ENCODE data around the gene SLC24A4. TPM values are rescaled to one million over a fixed set of nuclear protein-coding genes. Genes with fewer than 3 reads are reported as not detected.
A peak's percentile ranks its signal among the peaks of the same experiment; 100 is the strongest.

SLC24A4 gene
- total RNA-seq, 2 donors from 2014 or later = 0.11 to 0.17 TPM

- Histone ChIP-seq H3K36me3 (no peaks in the 10 kb centered on the region), H3K4me3 (no peak overlapping the region), H3K27me3 (no peaks in the 10 kb centered on the region), H3K9me3 (no peaks in the 10 kb centered on the region), H3K27ac (no peak overlapping the region), H3K9ac (ENCODE audit: low read depth in 2 of 2, low read length in 2 of 2) (no peak overlapping the region), H3K4me1 (no peaks in the 10 kb centered on the region)
- TF ChIP-seq CTCF (IDR thresholded peaks at IDR 0.05) = no peak
- no peak for DNase-seq
- intact Hi-C loops (cut with DNase I) = no loop called here
Measured at GRCh38 chr14:92481386-92481785, 158.4 kb downstream of the SLC24A4 start.

GRCh38 chr14:92481811-92482555 is 159.0 kb downstream of the SLC24A4 start:
- Histone ChIP-seq H3K27me3 (no peaks in the 10 kb centered on the region), H3K4me3 (no peak overlapping the region), H3K36me3 (no peaks in the 10 kb centered on the region), H3K27ac (no peak overlapping the region), H3K4me1 (no peaks in the 10 kb centered on the region), H3K9ac (ENCODE audit: low read depth in 2 of 2, low read length in 2 of 2) (no peak overlapping the region), H3K9me3 (no peaks in the 10 kb centered on the region)
- intact Hi-C loops (cut with DNase I) = no loop called here
- DNase-seq = no peak
- TF ChIP-seq CTCF (IDR thresholded peaks at IDR 0.05) = no peak

- Histone ChIP-seq H3K4me3 (no peak overlapping the region), H3K4me1 (no peaks in the 10 kb centered on the region), H3K9ac (ENCODE audit: low read depth in 2 of 2, low read length in 2 of 2) (no peak overlapping the region), H3K36me3 (no peaks in the 10 kb centered on the region), H3K27ac (no peak overlapping the region), H3K27me3 (no peaks in the 10 kb centered on the region), H3K9me3 (no peaks in the 10 kb centered on the region)
- DNase-seq = peak; percentile 14
- intact Hi-C loops (cut with DNase I) = no loop called here
- TF ChIP-seq CTCF (IDR thresholded peaks at IDR 0.05) = no peak
Measured at GRCh38 chr14:92482621-92483319, 159.8 kb downstream of the SLC24A4 start.

GRCh38 chr14:92484132-92484823 is 161.3 kb downstream of the SLC24A4 start:
- no peak overlapping the region for H3K4me3 ChIP-seq
- no peaks in the 10 kb centered on the region for H3K4me1 ChIP-seq
- H3K9me3 ChIP-seq = no peaks in the 10 kb centered on the region
- H3K36me3 ChIP-seq = no peaks in the 10 kb centered on the region
- no peak overlapping the region for H3K9ac ChIP-seq (ENCODE audit: low read depth in 2 of 2, low read length in 2 of 2)
- DNase-seq = peak; percentile 7
- no peak overlapping the region for H3K27ac ChIP-seq
- intact Hi-C loops (cut with DNase I) = no loop called here
- H3K27me3 ChIP-seq = no peaks in the 10 kb centered on the region
- no peak for TF ChIP-seq CTCF (IDR thresholded peaks at IDR 0.05)

- no peaks in the 10 kb centered on the region for H3K9me3 ChIP-seq
- no peak for TF ChIP-seq CTCF (IDR thresholded peaks at IDR 0.05)
Measured at GRCh38 chr14:92486881-92487280, 163.9 kb downstream of the SLC24A4 start.

More at GRCh38 chr14:92486881-92487280, 163.9 kb downstream of the SLC24A4 start:
- intact Hi-C loops (cut with DNase I) = no loop called here
- Histone ChIP-seq H3K4me3 (no peak overlapping the region), H3K27ac (no peak overlapping the region), H3K9ac (ENCODE audit: low read depth in 2 of 2, low read length in 2 of 2) (no peak overlapping the region), H3K4me1 (no peaks in the 10 kb centered on the region), H3K36me3 (no peaks in the 10 kb centered on the region), H3K27me3 (no peaks in the 10 kb centered on the region)
- no peak for DNase-seq

Measured in colonic mucosa (tissue), 4 donors.